Measurements from ENCODE around the gene TSACC.

DNA sequence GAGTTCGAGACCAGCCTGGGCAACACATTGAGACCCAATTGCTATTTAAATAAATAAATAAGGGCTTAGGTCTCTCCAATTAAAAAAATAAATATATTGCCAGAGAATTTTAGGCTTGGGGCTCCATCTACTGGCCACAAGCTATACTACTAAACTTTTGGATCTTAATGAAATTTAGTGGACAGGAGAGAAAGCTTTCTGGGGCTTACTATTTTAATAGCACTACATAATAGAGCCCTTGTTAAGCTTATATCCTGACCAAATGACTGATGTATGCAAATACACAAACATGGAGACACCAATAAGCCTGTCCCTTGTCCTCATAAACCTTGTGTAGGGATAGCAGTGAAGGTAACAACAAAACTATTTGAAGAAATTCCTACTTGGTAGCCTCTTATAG, 18.7 kb upstream of the TSACC start:
- TF ChIP-seq, protein P1, sequence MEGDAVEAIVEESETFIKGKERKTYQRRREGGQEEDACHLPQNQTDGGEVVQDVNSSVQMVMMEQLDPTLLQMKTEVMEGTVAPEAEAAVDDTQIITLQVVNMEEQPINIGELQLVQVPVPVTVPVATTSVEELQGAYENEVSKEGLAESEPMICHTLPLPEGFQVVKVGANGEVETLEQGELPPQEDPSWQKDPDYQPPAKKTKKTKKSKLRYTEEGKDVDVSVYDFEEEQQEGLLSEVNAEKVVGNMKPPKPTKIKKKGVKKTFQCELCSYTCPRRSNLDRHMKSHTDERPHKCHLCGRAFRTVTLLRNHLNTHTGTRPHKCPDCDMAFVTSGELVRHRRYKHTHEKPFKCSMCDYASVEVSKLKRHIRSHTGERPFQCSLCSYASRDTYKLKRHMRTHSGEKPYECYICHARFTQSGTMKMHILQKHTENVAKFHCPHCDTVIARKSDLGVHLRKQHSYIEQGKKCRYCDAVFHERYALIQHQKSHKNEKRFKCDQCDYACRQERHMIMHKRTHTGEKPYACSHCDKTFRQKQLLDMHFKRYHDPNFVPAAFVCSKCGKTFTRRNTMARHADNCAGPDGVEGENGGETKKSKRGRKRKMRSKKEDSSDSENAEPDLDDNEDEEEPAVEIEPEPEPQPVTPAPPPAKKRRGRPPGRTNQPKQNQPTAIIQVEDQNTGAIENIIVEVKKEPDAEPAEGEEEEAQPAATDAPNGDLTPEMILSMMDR (IDR thresholded peaks at IDR 0.05) = no peak
- no peak for TF ChIP-seq POLR2A (IDR thresholded peaks at IDR 0.05)

Measured in lower leg skin (tissue), 3 donors.